K562 (cell line): ENCODE measurements around the gene CILP. TPM values are rescaled to one million over a fixed set of nuclear protein-coding genes. Genes with fewer than 3 reads are reported as not detected.
A peak's percentile ranks its signal among the peaks of the same experiment; 100 is the strongest.

Experiments used
- ADNP ChIP-seq: fragments of 200-800 bp; sonication (Bioruptor generic); IDR thresholded peaks from 2 replicates; pipeline ENCODE4 v1.6.1; 2016; ENCODE audit warnings: missing genetic modification characterization, missing compliant biosample characterization
- AFF1 ChIP-seq, 2 experiments: fragments of 450-650 bp; IDR thresholded peaks; 2 replicates each; pipeline ENCODE4 v1.6.1; 2018; ENCODE audit warnings: mild to moderate bottlenecking in 2 of 2, low read depth in 1 of 2; ENCODE audit not compliant: partially characterized antibody in 2 of 2
- ATF7 ChIP-seq: fragments of 450-650 bp; IDR thresholded peaks from 2 replicates; pipeline ENCODE4 v1.7.1; 2014; ENCODE audit warnings: mild to moderate bottlenecking, moderate library complexity
- CAMTA2 ChIP-seq: fragments of 250-450 bp; sonication (Bioruptor Pico); conservative IDR thresholded peaks from 2 replicates; pipeline ENCODE4 v1.5.1; 2022
- HLTF ChIP-seq: fragments of 450-650 bp; IDR thresholded peaks from 2 replicates; pipeline ENCODE4 v1.6.1; 2016
- IFI16 ChIP-seq: fragments of 250-450 bp; sonication (Bioruptor Pico); IDR thresholded peaks from 2 replicates; pipeline ENCODE4 v2.1.2; 2022; ENCODE audit warnings: mild to moderate bottlenecking, inconsistent platforms
- LEF1 ChIP-seq: fragments of 450-650 bp; IDR thresholded peaks from 2 replicates; pipeline ENCODE4 v1.6.1; 2016; ENCODE audit warnings: mild to moderate bottlenecking
- MBD1 ChIP-seq: fragments of 250-450 bp; sonication (Bioruptor Pico); IDR thresholded peaks from 2 replicates; pipeline ENCODE4 v1.8.0; 2022; ENCODE audit warnings: inconsistent platforms
- PRPF4 ChIP-seq: fragments of 200-400 bp; formaldehyde crosslinking; IDR thresholded peaks from one replicate; pipeline ENCODE4 v1.6.1; 2017; ENCODE audit warnings: low read length, low read depth, mild to moderate bottlenecking; ENCODE audit not compliant: insufficient read depth, poor library complexity, severe bottlenecking
- RAD21 ChIP-seq, 2 experiments: fragments of 250-450 bp in 1 of 2; fragments of 450-650 bp in 1 of 2; sonication (Bioruptor Pico) in 1 of 2; formaldehyde crosslinking in 1 of 2; IDR thresholded peaks in 1 of 2; conservative IDR thresholded peaks in 1 of 2; 2 replicates each; pipeline versions ENCODE4 v1.4.0 to v1.8.0; 2020 to 2022; ENCODE audit warnings: mild to moderate bottlenecking in 2 of 2, moderate library complexity in 1 of 2
- TBP ChIP-seq: optimal IDR thresholded peaks from 2 replicates; pipeline ENCODE3; 2011; ENCODE audit warnings: low read depth, low read length, improper control_type of control experiment
- TEAD4 ChIP-seq, 2 experiments: sonication (generic) in 1 of 2; formaldehyde crosslinking in 1 of 2; IDR thresholded peaks; 2 replicates each; pipeline versions ENCODE4 v1.6.1 to v1.8.0; 2012 to 2022; ENCODE audit warnings: borderline replicate concordance in 1 of 2, inconsistent platforms in 1 of 2, low read length in 1 of 2, mild to moderate bottlenecking in 1 of 2, missing genetic modification reagents in 1 of 2
- VEZF1 ChIP-seq: fragments of 200-800 bp; sonication (Bioruptor generic); IDR thresholded peaks from 2 replicates; pipeline ENCODE4 v1.6.1; 2017; ENCODE audit warnings: missing genetic modification characterization, missing compliant biosample characterization
- ZBTB1 ChIP-seq: sonication (generic); formaldehyde crosslinking; IDR thresholded peaks from 2 replicates; pipeline ENCODE4 v1.8.1; 2023; ENCODE audit warnings: missing genetic modification reagents, low read depth, mild to moderate bottlenecking, borderline replicate concordance
- ZNF609 ChIP-seq: sonication (generic); formaldehyde crosslinking; IDR thresholded peaks from 2 replicates; pipeline ENCODE4 v1.8.1; 2023; ENCODE audit warnings: missing genetic modification reagents, mild to moderate bottlenecking, borderline replicate concordance
- ZNF780A ChIP-seq: fragments of 250-450 bp; sonication (Bioruptor Pico); IDR thresholded peaks from 2 replicates; pipeline ENCODE4 v1.5.0; 2021; ENCODE audit warnings: mild to moderate bottlenecking
- polyA plus RNA-seq, 8 experiments: library from polyadenylated mRNA; depleted of rRNA in 4 of 8; stranded (reverse) in 5 of 8; unstranded in 3 of 8; fragments of >200 nt; fragmentation: Nextera tagmentation in 2 of 8; fragmentation: Illumina TruSeq in 1 of 8; extraction: Ambion mirVana in 2 of 8; extraction: Trizol in 1 of 8; gene quantifications; 2 replicates each; pipeline versions ENCODE4 v1.2.1 to v1.2.3, GENCODE V29; 2011 to 2014; ENCODE audit warnings: inconsistent platforms in 1 of 8, missing spikeins in 1 of 8
- total RNA-seq, 7 experiments: library from RNA; depleted of rRNA in 6 of 7; stranded (reverse); fragments of >200 nt in 6 of 7; fragmentation: Illumina TruSeq in 2 of 7; extraction: Trizol in 2 of 7; gene quantifications; 2 replicates each; pipeline versions ENCODE4 v1.2.1 to v1.2.3, GENCODE V29; 2011 to 2021; ENCODE audit warnings: low replicate concordance in 1 of 7

CILP gene
- total and polyA plus RNA-seq, 9 of the 15 experiments (the other 6 are each of a cell fraction or from before 2014, with no cell fraction given) = 0.03 TPM; not detected in 8

GRCh38 chr15:65212097-65212496 is 824 bp upstream of the CILP start (continued):
- no peak for TF ChIP-seq ZNF609 (CRISPR knock-in tag)
- no peak for TF ChIP-seq CAMTA2 (CRISPR knock-in tag)
- TF ChIP-seq LEF1 = peak; percentile 54; the same call in 1 of the 2 replicates
- no peak for TF ChIP-seq IFI16 (CRISPR knock-in tag)
- TF ChIP-seq ZNF780A (CRISPR knock-in tag) = no peak
- TF ChIP-seq PRPF4 = no peak
- TF ChIP-seq ZBTB1 (CRISPR knock-in tag) = no peak
- TF ChIP-seq AFF1 (IDR thresholded peaks at IDR 0.05; ENCODE audit: low read depth in 1 of 2, partially characterized antibody in 2 of 2) = no peak
- no peak for TF ChIP-seq ADNP (tag)
- no peak for TF ChIP-seq TBP
- peak; percentile 73 for TF ChIP-seq ATF7
- TF ChIP-seq MBD1 (CRISPR knock-in tag) = no peak
- TF ChIP-seq RAD21 (CRISPR knock-in tag; conservative IDR thresholded peaks at IDR 0.05 in 1 of 2, IDR thresholded peaks at IDR 0.05 in 1 of 2) = peak; percentile 65 to 81
- peak; percentile 79 for TF ChIP-seq TEAD4 (IDR thresholded peaks at IDR 0.05; ENCODE audit: low read length)
- no peak for TF ChIP-seq TEAD4 (CRISPR knock-in tag; IDR thresholded peaks at IDR 0.05; ENCODE audit: borderline replicate concordance)
- TF ChIP-seq VEZF1 (CRISPR knock-in tag) = peak; percentile 70
- TF ChIP-seq HLTF = no peak
